ENCODE data around the gene SHF.

Gene SHF

GRCh38 chr15:45123397-45123796, 64.4 kb downstream of the SHF start:
- no peak for TF ChIP-seq CTCF (conservative IDR thresholded peaks at IDR 0.05; ENCODE audit: low read depth, low read length)
- no peak for DNase-seq (ENCODE audit: low read depth)
- H3K4me3 ChIP-seq (ENCODE audit: low read depth, low read length) = no peak overlapping the region

- H3K4me3 ChIP-seq (ENCODE audit: low read depth, low read length) = no peak overlapping the region
- no peak for DNase-seq (ENCODE audit: low read depth)
- no peak for TF ChIP-seq CTCF (conservative IDR thresholded peaks at IDR 0.05; ENCODE audit: low read depth, low read length)
These were observed 65.0 kb downstream of the SHF start for GRCh38 chr15:45122719-45123118.

GRCh38 chr15:45121706-45122417, 65.9 kb downstream of the SHF start:
- no peak for TF ChIP-seq CTCF (conservative IDR thresholded peaks at IDR 0.05; ENCODE audit: low read depth, low read length)
- H3K4me3 ChIP-seq (ENCODE audit: low read depth, low read length) = no peak overlapping the region
- DNase-seq (ENCODE audit: low read depth) = peak; percentile 76

GRCh38 chr15:45121020-45121419, 66.7 kb downstream of the SHF start:
- H3K4me3 ChIP-seq (ENCODE audit: low read depth, low read length) = no peak overlapping the region
- TF ChIP-seq CTCF (conservative IDR thresholded peaks at IDR 0.05; ENCODE audit: low read depth, low read length) = no peak

GRCh38 chr15:45120081-45120972, 67.4 kb downstream of the SHF start:
- H3K4me3 ChIP-seq (ENCODE audit: low read depth, low read length) = no peak overlapping the region
- no peak for DNase-seq (ENCODE audit: low read depth)
- no peak for TF ChIP-seq CTCF (conservative IDR thresholded peaks at IDR 0.05; ENCODE audit: low read depth, low read length)

More at GRCh38 chr15:45121020-45121419, 66.7 kb downstream of the SHF start:
- DNase-seq (ENCODE audit: low read depth) = no peak

GRCh38 chr15:45118996-45119395, 68.8 kb downstream of the SHF start:
- H3K4me3 ChIP-seq (ENCODE audit: low read depth, low read length) = no peak overlapping the region
- no peak for TF ChIP-seq CTCF (conservative IDR thresholded peaks at IDR 0.05; ENCODE audit: low read depth, low read length)

More at GRCh38 chr15:45118996-45119395, 68.8 kb downstream of the SHF start:
- DNase-seq (ENCODE audit: low read depth) = no peak
